NCI-H146 treated with DMSO at 0.1 percent for 48 hours (cell line): ENCODE results near the gene TCP11L1.
"Not testable (repeated sequence)": the region's sequence is repeated elsewhere in the genome, so short reads cannot be mapped to it uniquely, and the experiment has no call there.

Source experiments
- DNase-seq: peaks from one replicate; lab custom pipeline; 2025; ENCODE audit not compliant: unreplicated experiment; lab: John Stamatoyannopoulos, UW

The TCP11L1 gene

GRCh38 chr11:33029218-33029617, 10.2 kb upstream of the TCP11L1 start:
- DNase-seq, result not testable (repeated sequence)

GRCh38 chr11:33033493-33033892, 5.9 kb upstream of the TCP11L1 start:
- no peak for DNase-seq

DNA sequence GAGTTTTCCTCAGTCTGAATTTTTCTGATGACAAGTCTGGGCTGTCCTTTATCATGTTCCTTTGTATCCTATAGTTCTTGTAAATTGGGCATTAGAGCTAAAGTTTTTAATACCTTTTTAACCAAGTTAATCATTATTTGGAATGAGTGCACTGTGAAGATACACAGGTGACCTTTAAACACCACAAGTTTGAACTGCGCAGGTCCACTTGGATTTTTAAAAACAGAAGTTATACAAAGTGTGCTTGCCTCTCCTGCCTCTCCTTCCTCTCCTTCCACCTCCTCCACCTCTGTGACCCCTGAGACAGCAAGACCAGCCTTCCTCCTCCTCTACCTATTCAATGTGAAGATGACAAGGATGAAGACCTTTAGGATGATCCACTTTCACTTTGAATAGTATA, 4.4 kb upstream of the TCP11L1 start:
- no peak for DNase-seq

DNA sequence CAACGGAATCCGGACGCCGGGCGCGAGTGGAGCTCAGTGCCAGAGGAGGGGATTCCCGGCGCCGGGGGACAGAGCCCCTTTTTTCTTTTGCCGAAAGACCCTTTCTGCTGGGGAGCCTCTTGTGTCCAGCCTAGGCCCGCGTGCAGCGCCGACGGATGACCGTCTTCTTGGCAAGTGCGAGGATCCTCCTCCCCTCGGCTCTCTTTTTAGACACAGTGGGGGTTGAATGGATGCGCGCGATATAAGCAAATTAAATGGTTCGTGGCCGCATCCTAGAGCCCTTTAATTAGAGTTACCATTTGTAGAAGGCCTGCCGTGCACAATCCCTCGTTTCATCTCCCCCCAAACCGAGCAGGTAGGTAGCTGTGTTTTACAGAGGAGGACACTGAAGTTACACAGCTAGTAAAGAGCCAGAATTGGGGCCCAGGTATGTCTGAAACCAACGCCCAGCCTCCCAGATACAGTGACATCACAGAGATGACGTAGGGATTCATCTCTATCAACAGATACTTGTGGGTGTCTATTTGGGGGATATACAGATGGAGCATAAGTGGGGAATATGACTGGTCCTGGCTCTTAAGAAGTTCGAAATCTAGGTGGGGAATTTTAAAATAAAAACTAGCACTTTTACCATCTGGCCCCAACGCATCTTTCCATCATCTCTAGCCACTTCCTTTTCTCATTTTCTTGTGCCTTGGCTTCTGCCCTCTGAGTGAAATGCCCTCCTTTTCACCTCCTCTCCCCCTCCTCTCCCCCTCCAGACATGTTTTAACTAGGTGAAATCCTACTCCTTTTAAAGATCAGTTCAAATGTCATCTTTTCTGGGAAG, 875 bp downstream of the TCP11L1 start:
- peak; percentile 47 for DNase-seq

DNA sequence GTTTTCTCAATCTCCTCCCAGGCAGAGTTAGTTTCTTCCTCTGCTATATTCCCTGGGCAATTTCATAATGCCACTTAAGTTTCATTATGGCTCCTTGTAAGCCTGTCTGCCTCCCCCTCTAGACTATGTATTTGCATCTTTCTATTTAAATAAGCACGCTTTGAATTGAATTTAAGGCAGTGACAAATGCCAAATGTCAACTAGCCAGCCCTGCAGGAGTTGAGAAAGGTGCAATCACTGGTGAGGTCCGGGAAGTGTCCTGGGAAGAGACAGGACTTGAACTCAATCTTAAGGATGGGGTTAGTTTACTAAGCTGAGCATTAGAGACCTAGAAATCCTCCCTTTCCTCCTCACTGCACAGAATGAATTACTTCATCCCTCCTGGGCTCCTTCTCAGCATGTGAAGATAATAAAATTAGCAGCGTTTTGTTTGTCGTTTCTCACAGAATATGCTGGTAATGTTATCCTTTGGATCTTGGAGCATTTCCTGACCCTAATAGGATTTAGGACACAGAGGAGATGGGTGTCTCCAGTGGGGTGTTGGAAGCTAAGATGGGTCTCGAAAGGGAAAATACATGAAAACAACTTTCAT, 1.6 kb downstream of the TCP11L1 start:
- DNase-seq, result no peak

DNA sequence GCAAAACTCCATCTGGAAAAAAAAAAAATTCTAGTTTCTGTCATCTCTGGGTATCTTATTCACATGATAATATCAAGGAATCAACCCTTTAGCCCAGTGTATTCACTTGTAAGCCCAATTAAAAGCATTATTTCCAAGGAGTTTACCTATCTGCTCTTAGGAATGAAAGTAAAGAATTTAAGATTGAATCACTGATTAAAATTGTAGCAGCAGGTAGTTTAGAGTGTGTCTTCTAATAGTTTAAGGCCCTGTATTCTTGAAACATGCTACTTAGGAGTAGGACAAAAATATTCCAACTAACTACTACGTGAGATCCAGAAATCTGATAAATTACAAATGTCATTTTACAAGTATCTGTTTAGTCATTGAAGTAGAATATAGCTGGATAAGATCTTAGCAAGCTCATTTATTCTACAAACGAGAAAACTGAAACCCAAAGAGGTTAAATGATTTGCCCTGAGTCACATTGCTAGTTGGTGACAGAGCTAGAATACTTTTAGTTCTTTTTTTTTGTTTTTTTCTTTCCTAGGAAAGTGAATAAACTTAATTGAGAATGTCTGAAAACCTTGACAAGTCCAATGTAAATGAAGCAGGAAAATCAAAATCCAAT, 4.0 kb downstream of the TCP11L1 start:
- DNase-seq, result no peak

GRCh38 chr11:33044285-33044756, 4.9 kb downstream of the TCP11L1 start:
- no peak for DNase-seq

DNA sequence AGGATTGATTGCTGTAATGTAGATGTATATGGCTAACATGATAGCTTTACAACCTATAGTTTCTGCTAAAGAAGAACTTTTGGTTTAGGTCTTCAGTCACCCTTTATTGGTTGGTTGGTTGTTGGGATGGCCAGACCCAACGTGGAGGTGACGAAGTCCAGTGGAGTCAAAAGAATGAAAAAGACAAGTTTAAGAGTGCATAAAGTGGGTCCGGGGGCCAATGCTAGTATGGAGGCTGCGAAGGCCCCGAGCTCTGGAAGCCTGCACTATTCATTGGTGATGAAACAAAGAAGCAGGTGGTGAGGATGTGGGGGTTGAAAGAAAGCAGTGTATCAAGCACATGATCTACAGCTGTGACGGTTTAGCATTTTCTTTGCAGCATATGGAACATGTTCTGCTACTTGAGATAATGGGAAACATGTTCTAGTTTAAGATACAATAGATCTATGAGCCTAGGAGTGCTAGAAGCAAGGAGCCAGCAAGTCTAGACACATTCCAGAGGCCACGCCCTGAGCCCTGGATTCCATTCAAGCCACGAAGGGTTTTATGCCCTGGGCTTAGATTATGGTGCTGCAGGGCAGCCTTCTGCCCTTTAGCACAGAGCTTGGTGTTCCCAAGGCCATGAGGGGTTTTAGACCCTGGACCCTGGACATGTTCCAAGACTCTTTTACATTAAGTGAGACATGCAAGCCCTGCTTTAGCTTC, 6.3 kb downstream of the TCP11L1 start:
- no peak for DNase-seq

- DNase-seq, result not testable (repeated sequence)
These were observed 9.3 kb downstream of the TCP11L1 start for GRCh38 chr11:33048701-33049100.

- DNase-seq, result not testable (repeated sequence)
These were observed 10.4 kb downstream of the TCP11L1 start for GRCh38 chr11:33049565-33050408.

DNA sequence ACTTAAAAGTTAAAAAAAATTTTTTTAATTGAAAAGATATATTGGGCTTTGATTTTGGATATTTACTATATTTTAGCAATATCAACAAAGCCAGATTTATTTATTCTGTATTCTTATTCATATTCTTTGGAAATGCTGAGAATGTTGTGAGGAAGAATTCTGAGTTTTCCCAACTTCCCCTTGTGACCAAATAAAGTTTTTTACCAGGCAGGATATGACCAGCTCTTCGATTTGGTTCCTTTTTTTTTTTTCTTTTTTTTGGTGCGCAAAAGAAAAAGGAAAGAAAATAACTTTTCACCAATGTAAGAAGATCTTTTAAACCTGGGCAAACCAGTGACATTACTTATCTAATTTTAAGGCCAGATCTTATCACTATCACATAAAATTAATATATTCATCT, 12.9 kb downstream of the TCP11L1 start:
- DNase-seq, result no peak

DNA sequence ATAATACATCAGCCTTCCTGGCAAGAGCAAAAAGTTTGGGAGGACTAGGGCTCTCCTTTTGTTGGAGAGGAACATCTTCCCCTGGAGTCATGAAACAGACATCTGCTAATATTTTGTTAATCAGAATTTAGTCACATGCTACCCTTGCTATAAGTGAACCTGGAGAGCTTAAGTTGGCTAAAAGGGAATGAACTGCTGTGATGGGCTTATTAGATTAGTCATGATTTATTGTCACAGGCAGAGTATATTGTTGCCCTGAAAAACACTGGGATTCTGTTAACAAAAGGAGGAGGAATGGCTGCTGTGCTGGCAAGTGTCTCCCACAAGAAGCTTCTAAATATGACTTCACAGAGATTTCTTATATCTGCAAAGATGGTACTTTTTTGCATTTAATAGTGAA, 16.0 kb downstream of the TCP11L1 start:
- no peak for DNase-seq

- no peak for DNase-seq
These were observed 17.9 kb downstream of the TCP11L1 start for GRCh38 chr11:33057284-33057683.

GRCh38 chr11:33059331-33060007, 20.1 kb downstream of the TCP11L1 start:
- no peak for DNase-seq

GRCh38 chr11:33060271-33060670, 20.9 kb downstream of the TCP11L1 start:
- peak; percentile 11 for DNase-seq

- DNase-seq, result no peak
These were observed 22.8 kb downstream of the TCP11L1 start for GRCh38 chr11:33062137-33062536.

- DNase-seq, result no peak
These were observed 24.0 kb downstream of the TCP11L1 start for GRCh38 chr11:33063326-33063881.

- no peak for DNase-seq
These were observed 24.9 kb downstream of the TCP11L1 start for GRCh38 chr11:33064033-33064825.

DNA sequence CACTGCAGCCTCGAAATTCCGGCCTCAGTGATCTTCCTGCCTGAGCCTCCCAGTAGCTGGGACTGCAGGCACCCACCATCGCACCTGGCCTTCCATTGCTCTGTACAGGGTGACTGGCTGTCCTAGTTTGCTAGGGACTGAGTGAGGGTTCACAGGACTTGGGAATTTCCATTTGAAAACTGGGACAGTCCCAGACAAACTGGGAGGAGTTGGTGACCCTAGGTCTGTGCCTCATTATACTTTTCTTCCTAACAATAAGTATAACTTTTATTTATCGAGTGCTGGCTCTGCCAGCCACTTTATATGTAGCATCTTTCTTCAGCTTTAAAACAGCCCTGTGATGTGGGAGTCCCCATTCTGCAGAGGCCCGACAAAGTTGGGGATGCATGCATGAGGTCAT, 25.5 kb downstream of the TCP11L1 start:
- DNase-seq, result no peak
